Spleen (tissue), 11 donors: Measurements from ENCODE around the gene PSME3IP1. TPM values are rescaled to one million over a fixed set of nuclear protein-coding genes. Genes with fewer than 3 reads are reported as not detected.

Experiments used
- DNase-seq: peaks from one replicate; pipeline ENCODE4 v3.0.0-alpha.2; 2020
- H3K27ac ChIP-seq, 8 donors: fragments of 200-600 bp; sonication (generic) in 7 of 8; 1 replicate in 4 of 8; 2 replicates in 4 of 8; pipeline versions ENCODE4 v1.5.0 to v1.8.0; 2016 to 2021; ENCODE audit warnings: inconsistent platforms in 4 of 8, mild to moderate bottlenecking in 4 of 8, moderate library complexity in 1 of 8
- H3K27me3 ChIP-seq, 7 donors: fragments of 200-600 bp; sonication (generic) in 6 of 7; replicated peaks in 1 of 7; 1 replicate in 4 of 7; 2 replicates in 3 of 7; pipeline versions ENCODE4 v1.5.0 to v1.8.0; 2016 to 2021; ENCODE audit warnings: inconsistent platforms in 3 of 7, mild to moderate bottlenecking in 1 of 7
- H3K36me3 ChIP-seq, 6 donors: fragments of 200-600 bp; sonication (generic) in 5 of 6; 1 replicate in 4 of 6; 2 replicates in 2 of 6; pipeline versions ENCODE4 v1.5.0 to v1.8.0; 2016 to 2021; ENCODE audit warnings: inconsistent platforms in 2 of 6
- H3K4me1 ChIP-seq, 6 donors: fragments of 200-600 bp; sonication (generic) in 5 of 6; 1 replicate in 3 of 6; 2 replicates in 3 of 6; pipeline versions ENCODE4 v1.5.0 to v1.8.0; 2016 to 2021; ENCODE audit warnings: inconsistent platforms in 3 of 6
- H3K4me3 ChIP-seq, 8 donors: fragments of 200-600 bp; sonication (generic) in 7 of 8; 1 replicate in 4 of 8; 2 replicates in 4 of 8; pipeline versions ENCODE4 v1.5.0 to v1.8.0; 2016 to 2021; ENCODE audit warnings: inconsistent platforms in 4 of 8, mild to moderate bottlenecking in 4 of 8, moderate library complexity in 2 of 8
- H3K9me3 ChIP-seq, 8 donors: fragments of 200-600 bp; sonication (generic) in 7 of 8; 1 replicate in 4 of 8; 2 replicates in 4 of 8; pipeline versions ENCODE4 v1.5.0 to v1.8.0; 2016 to 2021; ENCODE audit warnings: inconsistent platforms in 4 of 8
- CTCF ChIP-seq, 11 experiments: fragments of 200-600 bp in 7 of 11; fragments of 450-650 bp in 4 of 11; sonication (generic) in 4 of 11; IDR thresholded peaks in 8 of 11; conservative IDR thresholded peaks in 3 of 11; 1 replicate in 7 of 11; 2 replicates in 4 of 11; pipeline versions ENCODE4 v1.4.0 to v1.8.0; 2016 to 2021; ENCODE audit warnings: antibody characterized with exemption in 11 of 11, inconsistent platforms in 4 of 11, mild to moderate bottlenecking in 1 of 11
- POLR2A ChIP-seq, 3 donors: fragments of 450-650 bp; IDR thresholded peaks; one replicate each; pipeline ENCODE4 v1.5.1; 2017; ENCODE audit warnings: antibody characterized with exemption in 3 of 3, mild to moderate bottlenecking in 1 of 3
- POLR2AphosphoS5 ChIP-seq, 3 donors: sonication (generic); formaldehyde crosslinking; IDR thresholded peaks; one replicate each; pipeline ENCODE4 v1.5.1; 2017; ENCODE audit warnings: antibody characterized with exemption in 3 of 3
- WGBS, 5 donors: extraction: QIAGEN DNeasy Blood & Tissue Kit in 3 of 5; methylation state at CpG; one replicate each; pipeline versions ENCODE4 v1.1.5 to v1.1.7; 2013 to 2018; 5-methylcytosine and 5-hydroxymethylcytosine counted together
- intact Hi-C: fragments of 100-400 bp; cut with DNase I; formaldehyde crosslinking; loops from one replicate; pipeline ENCODE4 v1.15.0; 2023; ENCODE audit warnings: low total_unique reads
- polyA plus RNA-seq, 3 donors: library from polyadenylated mRNA; stranded (reverse); fragments of 200-250 nt; gene quantifications; one replicate each; pipeline ENCODE4 v1.2.1, GENCODE V29; 2013
- total RNA-seq, 7 donors: library from RNA; depleted of rRNA in 3 of 7; stranded (reverse); fragments of >200 nt in 3 of 7; fragmentation: NEBNext Ultra II Directional in 4 of 7; extraction: Animal tissue kit (Norgen Biotek cat#: 25700) in 4 of 7; gene quantifications; one replicate each; pipeline versions ENCODE4 v1.1.0 to v1.2.1, GENCODE V29; 2016 to 2021
- donor health status: healthy with polysubstance abuse.
- donor health status: DM: no; HTN: no; CAD: no; lungs with moderate emphysema.
- donor health status: DM: no; HTN: no; CAD: no.
- donor health status: Bipolar disorder and iron deficiency.
- donor health status: healthy.
- donor health status: DM: no; HTN: no; CAD: no.
- donor health status: DM: yes; HTN: yes; CAD: no.

The PSME3IP1 gene
- total and polyA plus RNA-seq, 10 donors = 64.6 to 128 (median 96.0) TPM

- intact Hi-C loops = no loop called here
- DNase-seq = no peak
- H3K27ac ChIP-seq = no peak overlapping the region
- peaks cover 0 to 11% (median 0%) of the 10 kb centered on the region in 6 donors for H3K36me3 ChIP-seq
- no peak for TF ChIP-seq CTCF (IDR thresholded peaks at IDR 0.05 in 8 of 11, conservative IDR thresholded peaks at IDR 0.05 in 3 of 11)
- TF ChIP-seq POLR2AphosphoS5 (IDR thresholded peaks at IDR 0.05) = no peak
- TF ChIP-seq POLR2A (IDR thresholded peaks at IDR 0.05) = no peak
- H3K4me1 ChIP-seq = peaks cover 19 to 75% (median 53%) of the 10 kb centered on the region in 6 donors
- peak overlapping the region in 1 of 8 donors; percentile 91 for H3K4me3 ChIP-seq
- WGBS, 5 donors = 95 to 99% (median 96%) methylated on average over 4 of the region's 4 CpGs
- H3K27me3 ChIP-seq = no peaks in the 10 kb centered on the region
- H3K9me3 ChIP-seq = no peaks in the 10 kb centered on the region
Observed at GRCh38 chr16:57184113-57184512, 1.7 kb downstream of the PSME3IP1 start.

- H3K27ac ChIP-seq = no peak overlapping the region
- no peak overlapping the region for H3K4me3 ChIP-seq
- peaks cover under 1 to 50% (median 21%) of the 10 kb centered on the region in 6 donors for H3K4me1 ChIP-seq
- H3K27me3 ChIP-seq = no peaks in the 10 kb centered on the region
- intact Hi-C loops = loop anchor here (10.0 kb wide), 1 partner anchor 215 kb away; the partner anchor contains the start of gene CETP
- TF ChIP-seq POLR2AphosphoS5 (IDR thresholded peaks at IDR 0.05) = no peak
- TF ChIP-seq POLR2A (IDR thresholded peaks at IDR 0.05) = no peak
- DNase-seq = no peak
- H3K9me3 ChIP-seq = no peaks in the 10 kb centered on the region
- WGBS, 5 donors = 89 to 95% (median 92%) methylated on average over 3 of the region's 3 CpGs
- H3K36me3 ChIP-seq = peaks cover 0 to 47% (median 6%) of the 10 kb centered on the region in 6 donors
Observed at GRCh38 chr16:57179215-57179828, 6.5 kb downstream of the PSME3IP1 start.

GRCh38 chr16:57178793-57179212, 7.0 kb downstream of the PSME3IP1 start:
- H3K36me3 ChIP-seq = peaks cover 0 to 52% (median 7%) of the 10 kb centered on the region in 6 donors
- WGBS, 5 donors = 78 to 89% (median 86%) methylated on average over 4 of the region's 4 CpGs
- H3K4me1 ChIP-seq = peaks cover 0 to 45% (median 16%) of the 10 kb centered on the region in 6 donors
- H3K9me3 ChIP-seq = no peaks in the 10 kb centered on the region
- intact Hi-C loops = loop anchor here (10.0 kb wide), 1 partner anchor 214 kb away; the partner anchor contains the start of gene CETP
- no peak overlapping the region for H3K4me3 ChIP-seq
- H3K27me3 ChIP-seq = no peaks in the 10 kb centered on the region
- DNase-seq = no peak
- no peak for TF ChIP-seq CTCF (IDR thresholded peaks at IDR 0.05 in 8 of 11, conservative IDR thresholded peaks at IDR 0.05 in 3 of 11)
- TF ChIP-seq POLR2AphosphoS5 (IDR thresholded peaks at IDR 0.05) = no peak
- TF ChIP-seq POLR2A (IDR thresholded peaks at IDR 0.05) = no peak
- H3K27ac ChIP-seq = no peak overlapping the region

- no peak for DNase-seq
- Histone ChIP-seq H3K27me3 (no peaks in the 10 kb centered on the region), H3K9me3 (no peaks in the 10 kb centered on the region), H3K36me3 (peaks cover 0 to 58% (median 12%) of the 10 kb centered on the region in 6 donors), H3K4me1 (peaks cover 0 to 39% (median 10%) of the 10 kb centered on the region in 6 donors), H3K4me3 (no peak overlapping the region), H3K27ac (no peak overlapping the region)
- intact Hi-C loops = loop anchor here (10.0 kb wide), 1 partner anchor 213 kb away; the partner anchor contains the start of gene CETP
- 74 to 87% (median 78%) methylated on average over 3 of the region's 3 CpGs for WGBS, 5 donors
- no peak for TF ChIP-seq CTCF (IDR thresholded peaks at IDR 0.05 in 8 of 11, conservative IDR thresholded peaks at IDR 0.05 in 3 of 11)
- TF ChIP-seq POLR2AphosphoS5 (IDR thresholded peaks at IDR 0.05) = no peak
- no peak for TF ChIP-seq POLR2A (IDR thresholded peaks at IDR 0.05)
Observed at GRCh38 chr16:57178196-57178595, 7.6 kb downstream of the PSME3IP1 start.
